Measurements from ENCODE around the gene HOOK1. TPM values are rescaled to one million over a fixed set of nuclear protein-coding genes. Genes with fewer than 3 reads are reported as not detected.

Gene HOOK1
- total and polyA plus RNA-seq, 2 of the 13 experiments (the other 11 are each of a cell fraction or from before 2014, with no cell fraction given): 11.3 to 24.2 TPM

DNA sequence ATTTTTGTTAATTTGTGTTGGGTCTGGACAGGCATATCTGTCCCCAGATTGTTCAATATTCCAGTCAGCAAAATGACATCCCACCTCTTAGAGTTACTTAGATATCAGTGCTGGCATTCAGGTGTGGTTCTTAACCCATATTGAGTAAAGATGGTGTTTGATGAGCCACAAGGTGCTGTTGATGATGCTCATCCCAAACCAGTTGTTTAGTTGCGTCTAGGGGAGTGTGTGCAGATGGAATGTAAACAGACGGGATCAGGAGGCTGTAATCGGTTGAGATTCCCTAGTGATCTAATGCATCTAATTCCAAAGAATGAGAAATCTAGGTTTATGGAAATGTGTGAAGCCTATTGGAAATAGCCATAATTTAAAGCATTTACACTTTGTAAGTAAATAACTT is 1.1 kb downstream of the HOOK1 start:
- in situ Hi-C loops (cut with HindIII; ENCODE audit: extremely low pct_ligation_motif_present, low pct_unique_long_range_greater_than_20kb): no loop called here
- no TSS peak for BruUV-seq (replicated peaks)
- peak overlapping the region; percentile 96; the same call in 1 of the 2 replicates for H3K9ac ChIP-seq (ENCODE audit: insufficient read depth, low read depth, low read length)
- no peaks in the 10 kb centered on the region for H3K27me3 ChIP-seq (ENCODE audit: control insufficient read depth in 1 of 2, insufficient read depth in 2 of 2, low read length in 2 of 2)
- peaks cover 57% of the 10 kb centered on the region for H3K79me2 ChIP-seq (ENCODE audit: insufficient read depth, low read length)
- peak; percentile 18 for DNase-seq (ENCODE audit: low spot score)
- no peak for FAIRE-seq
- no peaks in the 10 kb centered on the region for H3K36me3 ChIP-seq (replicated peaks in 1 of 2; ENCODE audit: control insufficient read depth in 1 of 2, insufficient read depth in 2 of 2, low read length in 2 of 2)
- no peaks in the 10 kb centered on the region for H3K9me3 ChIP-seq (ENCODE audit: low read length)
- H3K27ac ChIP-seq (ENCODE audit: extremely low read length, insufficient read depth, low read length): peak overlapping the region; percentile 76
- intact Hi-C loops (cut with micrococcal nuclease; ENCODE audit: unreplicated experiment): loop anchor here (5.0 kb wide), 1 partner anchor 41 kb away; no protein-coding TSS in a partner anchor
- H2AFZ ChIP-seq (ENCODE audit: low read length): no peak overlapping the region
- POLR2A ChIA-PET: interaction anchor here (1.9 to 2.2 kb wide), 2 partner anchors 10 to 41 kb away, joined by 9 to 10 read pairs; no protein-coding TSS in a partner anchor
- no peaks in the 10 kb centered on the region; the same call in 1 of the 2 replicates for H4K20me1 ChIP-seq (ENCODE audit: insufficient read depth, low read length)
- H3K4me1 ChIP-seq (ENCODE audit: insufficient read depth, low read length): peaks cover 46% of the 10 kb centered on the region
- 16% methylated on average over 3 of the region's 3 CpGs for WGBS (ENCODE audit: low lambda C conversion rate)
- CTCF ChIA-PET (ENCODE audit: low intra/inter-chr PET ratio, low total read pairs): no interaction called here
- no peak for ATAC-seq
- peak overlapping the region; percentile 92 for H3K4me2 ChIP-seq (ENCODE audit: low read depth, low read length)
- H3K4me3 ChIP-seq (replicated peaks in 1 of 3; ENCODE audit: insufficient read depth in 1 of 3, low read depth in 2 of 3, low read length in 3 of 3): peak overlapping the region; percentile 75 to 96 (median 96)
- TF ChIP-seq KLF12 (CRISPR knock-in tag; IDR thresholded peaks at IDR 0.05; ENCODE audit: borderline replicate concordance): no peak
- no peak for TF ChIP-seq ZNF547 (CRISPR knock-in tag; IDR thresholded peaks at IDR 0.05)
- no peak for TF ChIP-seq NR2F2 (IDR thresholded peaks at IDR 0.05; ENCODE audit: borderline replicate concordance, low read depth)
- TF ChIP-seq TEAD3 (CRISPR knock-in tag; optimal IDR thresholded peaks at IDR 0.05; ENCODE audit: borderline replicate concordance): peak; percentile 54
- 0 out of 2 replicates have a peak, but pooled peaks have one; percentile 33 for TF ChIP-seq SIN3A (IDR thresholded peaks at IDR 0.05; ENCODE audit: borderline replicate concordance, low read depth, low read length)
- no peak for TF ChIP-seq SMARCC2 (IDR thresholded peaks at IDR 0.05)
- no peak for TF ChIP-seq TSC22D2 (CRISPR knock-in tag; IDR thresholded peaks at IDR 0.05; ENCODE audit: borderline replicate concordance)
- no peak for TF ChIP-seq ATF2 (CRISPR knock-in tag; IDR thresholded peaks at IDR 0.05)
- TF ChIP-seq YEATS2 (CRISPR knock-in tag; IDR thresholded peaks at IDR 0.05; ENCODE audit: borderline replicate concordance): no peak
- 0 out of 4 replicates have a peak, but pooled peaks of 1 of the 2 experiments have one; percentile 5 for TF ChIP-seq MAFK (conservative IDR thresholded peaks at IDR 0.05 in 1 of 2, IDR thresholded peaks at IDR 0.05 in 1 of 2; ENCODE audit: low read length in 2 of 2)
- TF ChIP-seq, protein P1, sequence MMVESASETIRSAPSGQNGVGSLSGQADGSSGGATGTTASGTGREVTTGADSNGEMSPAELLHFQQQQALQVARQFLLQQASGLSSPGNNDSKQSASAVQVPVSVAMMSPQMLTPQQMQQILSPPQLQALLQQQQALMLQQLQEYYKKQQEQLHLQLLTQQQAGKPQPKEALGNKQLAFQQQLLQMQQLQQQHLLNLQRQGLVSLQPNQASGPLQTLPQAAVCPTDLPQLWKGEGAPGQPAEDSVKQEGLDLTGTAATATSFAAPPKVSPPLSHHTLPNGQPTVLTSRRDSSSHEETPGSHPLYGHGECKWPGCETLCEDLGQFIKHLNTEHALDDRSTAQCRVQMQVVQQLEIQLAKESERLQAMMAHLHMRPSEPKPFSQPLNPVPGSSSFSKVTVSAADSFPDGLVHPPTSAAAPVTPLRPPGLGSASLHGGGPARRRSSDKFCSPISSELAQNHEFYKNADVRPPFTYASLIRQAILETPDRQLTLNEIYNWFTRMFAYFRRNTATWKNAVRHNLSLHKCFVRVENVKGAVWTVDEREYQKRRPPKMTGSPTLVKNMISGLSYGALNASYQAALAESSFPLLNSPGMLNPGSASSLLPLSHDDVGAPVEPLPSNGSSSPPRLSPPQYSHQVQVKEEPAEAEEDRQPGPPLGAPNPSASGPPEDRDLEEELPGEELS (CRISPR knock-in tag; IDR thresholded peaks at IDR 0.05): peak; percentile 44; the same call in 1 of the 2 replicates
- no peak for TF ChIP-seq JDP2 (CRISPR knock-in tag; IDR thresholded peaks at IDR 0.05; ENCODE audit: borderline replicate concordance)
- no peak for TF ChIP-seq KAT8 (CRISPR knock-in tag; IDR thresholded peaks at IDR 0.05)
- no peak for TF ChIP-seq ZNF770 (CRISPR knock-in tag; IDR thresholded peaks at IDR 0.05)
- no peak for TF ChIP-seq BCLAF1 (IDR thresholded peaks at IDR 0.05)
- TF ChIP-seq SIX1 (CRISPR knock-in tag; IDR thresholded peaks at IDR 0.05; ENCODE audit: borderline replicate concordance): no peak
- no peak for TF ChIP-seq ATF7 (IDR thresholded peaks at IDR 0.05)
- TF ChIP-seq ATF7 (CRISPR knock-in tag; IDR thresholded peaks at IDR 0.05): no peak

All from HepG2 (cell line).